Renal pelvis (tissue), 4 donors: Measurements from ENCODE around the gene RRP9. TPM values are rescaled to one million over a fixed set of nuclear protein-coding genes. Genes with fewer than 3 reads are reported as not detected.
A peak's percentile ranks its signal among the peaks of the same experiment; 100 is the strongest.

Source experiments
- DNase-seq: peaks from one replicate; pipeline ENCODE4 v3.0.0-alpha.2; 2013
- polyA plus RNA-seq, 3 donors: library from polyadenylated mRNA; unstranded; fragments of 120-200 nt; gene quantifications; one replicate each; pipeline ENCODE4 v1.2.1, GENCODE V29; 2013; ENCODE audit not compliant: insufficient read length in 3 of 3

The RRP9 gene
- polyA plus RNA-seq, 3 donors, result 22.1 to 22.8 (median 22.6) TPM

DNA sequence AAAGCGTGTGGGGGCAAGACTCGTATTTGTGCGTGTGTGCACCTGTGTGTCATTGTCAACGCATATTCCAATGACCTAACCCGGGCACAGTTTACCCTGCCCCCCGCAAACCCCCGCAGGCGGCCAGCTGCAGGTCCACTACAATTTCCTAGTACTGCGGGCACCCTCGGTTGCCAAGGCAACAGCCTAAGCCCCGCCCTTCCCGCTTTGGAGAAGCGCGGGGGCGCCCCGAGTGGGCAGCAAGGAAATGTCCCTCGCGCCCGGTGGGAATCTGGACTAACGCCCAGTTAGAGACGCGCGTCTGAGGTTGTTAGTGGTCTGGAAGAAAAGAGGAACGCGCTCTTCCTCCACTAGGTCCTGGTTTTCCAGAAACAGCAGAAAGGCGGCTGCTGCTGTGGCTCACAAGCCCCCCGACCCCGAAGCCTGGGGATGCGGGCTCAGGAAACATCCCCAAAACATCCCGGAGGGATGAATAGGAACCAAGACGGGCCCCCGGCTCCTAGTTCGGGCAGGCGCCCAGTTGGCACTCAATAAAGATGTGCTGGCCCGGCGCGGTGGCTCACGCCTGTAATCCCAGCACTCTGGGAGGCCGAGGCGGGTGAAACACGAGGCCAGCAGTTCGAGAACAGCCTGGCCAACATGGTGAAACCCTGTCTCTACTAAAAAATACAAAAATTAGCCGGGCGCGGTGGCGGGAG is 34.3 kb upstream of the RRP9 start:
- peak; percentile 69 for DNase-seq

DNA sequence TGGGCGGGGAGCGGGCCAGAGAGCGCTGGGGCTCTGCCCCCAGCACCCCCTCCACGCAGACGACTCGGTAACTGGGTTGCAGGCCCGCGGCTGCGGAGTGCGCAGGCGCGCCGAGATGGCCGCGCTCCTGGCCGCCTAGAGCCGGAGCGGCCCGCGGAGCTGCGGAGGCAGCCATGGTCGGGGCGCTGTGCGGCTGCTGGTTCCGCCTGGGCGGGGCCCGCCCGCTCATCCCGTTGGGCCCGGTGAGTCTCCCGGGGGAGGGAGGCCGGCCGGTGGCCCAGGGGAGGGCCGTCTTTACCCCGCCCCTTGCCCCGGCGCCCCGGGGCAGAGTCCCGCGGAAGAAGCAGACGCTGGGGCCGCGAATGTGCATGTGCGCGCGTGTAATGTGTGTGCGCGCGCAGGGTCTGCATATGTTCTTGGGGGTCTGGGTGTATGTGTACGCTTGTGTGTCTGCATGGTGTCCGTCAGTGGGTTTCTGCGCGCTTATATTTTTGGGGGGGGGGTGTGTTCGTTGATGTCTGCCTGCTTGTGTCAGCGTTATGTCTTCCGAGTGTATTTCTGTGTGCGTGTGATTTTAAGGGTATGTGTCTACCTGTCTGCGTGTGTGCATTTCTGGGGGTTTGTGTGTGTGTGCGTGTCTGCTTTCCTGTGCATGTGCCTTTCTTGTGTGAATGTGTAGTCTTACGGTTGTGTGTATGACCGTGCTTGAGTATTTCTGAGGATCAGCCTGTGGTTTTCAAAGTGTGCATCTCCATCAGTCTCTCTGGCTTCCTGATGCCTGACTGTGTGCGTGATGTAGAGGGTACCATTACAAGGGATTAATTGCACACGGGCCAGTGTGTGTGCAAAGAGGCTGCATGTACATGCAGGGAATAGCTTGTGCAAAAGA is 33.5 kb upstream of the RRP9 start, which contains the start of gene ABHD14A:
Gene ABHD14A, plus strand, starts transcription at position 102 of the 889 bp plus-strand sequence. Its CDS starts 72 bp downstream, at position 174.
- DNase-seq, result no peak

DNA sequence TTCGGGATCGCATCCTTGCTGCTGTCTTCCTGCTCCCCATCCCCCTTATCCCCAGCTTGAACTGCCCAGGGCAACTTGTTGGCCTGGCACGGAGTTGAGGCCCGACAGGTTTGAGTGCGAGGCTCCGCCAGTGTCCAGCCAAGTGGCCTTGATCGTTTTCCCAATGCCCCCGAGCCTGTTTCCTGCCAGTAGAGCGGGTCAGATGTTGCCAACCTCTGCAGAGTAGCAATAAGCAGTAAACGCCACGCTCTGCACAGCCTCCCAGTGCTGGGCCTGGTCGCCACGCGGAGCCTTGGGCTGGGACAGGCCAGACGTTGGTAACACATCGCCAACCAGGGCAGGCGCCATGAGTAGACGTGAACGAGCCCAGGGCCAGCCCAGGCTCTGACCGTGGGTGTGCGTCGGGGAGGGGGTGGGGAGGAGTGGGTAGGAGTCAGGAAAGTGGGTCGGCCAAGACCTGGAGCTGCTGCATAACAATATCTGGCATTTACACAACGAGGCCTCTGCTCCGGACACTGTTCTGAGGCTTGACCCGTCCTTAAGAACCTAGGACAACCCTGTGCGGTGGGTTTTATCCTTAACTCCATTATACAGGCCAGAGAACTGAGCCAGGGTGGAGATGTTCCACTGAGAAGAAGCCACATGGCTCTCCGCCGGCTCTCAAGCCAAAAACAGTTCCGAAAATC is 32.7 kb upstream of the RRP9 start:
- DNase-seq, result no peak

DNA sequence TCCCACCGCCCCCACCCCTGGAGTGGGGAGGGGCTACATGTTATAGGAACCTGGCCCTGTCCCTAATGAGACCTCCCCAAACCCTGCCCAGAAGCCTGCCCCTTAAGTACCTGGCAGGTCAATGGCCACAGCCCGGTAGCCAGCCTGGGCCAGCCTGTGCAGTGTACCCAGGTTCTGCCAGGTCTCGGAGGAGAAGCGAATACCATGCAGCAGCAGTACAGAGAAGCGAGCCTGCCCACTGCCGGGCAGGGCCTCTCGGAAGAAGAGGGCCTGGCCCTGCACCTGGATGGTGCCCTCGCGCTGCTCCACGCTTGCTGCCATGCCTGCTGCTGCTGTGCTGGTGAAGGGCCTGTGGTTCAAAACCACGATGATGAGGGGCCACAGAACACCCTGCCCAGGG is 29.6 kb upstream of the RRP9 start:
- no peak for DNase-seq

DNA sequence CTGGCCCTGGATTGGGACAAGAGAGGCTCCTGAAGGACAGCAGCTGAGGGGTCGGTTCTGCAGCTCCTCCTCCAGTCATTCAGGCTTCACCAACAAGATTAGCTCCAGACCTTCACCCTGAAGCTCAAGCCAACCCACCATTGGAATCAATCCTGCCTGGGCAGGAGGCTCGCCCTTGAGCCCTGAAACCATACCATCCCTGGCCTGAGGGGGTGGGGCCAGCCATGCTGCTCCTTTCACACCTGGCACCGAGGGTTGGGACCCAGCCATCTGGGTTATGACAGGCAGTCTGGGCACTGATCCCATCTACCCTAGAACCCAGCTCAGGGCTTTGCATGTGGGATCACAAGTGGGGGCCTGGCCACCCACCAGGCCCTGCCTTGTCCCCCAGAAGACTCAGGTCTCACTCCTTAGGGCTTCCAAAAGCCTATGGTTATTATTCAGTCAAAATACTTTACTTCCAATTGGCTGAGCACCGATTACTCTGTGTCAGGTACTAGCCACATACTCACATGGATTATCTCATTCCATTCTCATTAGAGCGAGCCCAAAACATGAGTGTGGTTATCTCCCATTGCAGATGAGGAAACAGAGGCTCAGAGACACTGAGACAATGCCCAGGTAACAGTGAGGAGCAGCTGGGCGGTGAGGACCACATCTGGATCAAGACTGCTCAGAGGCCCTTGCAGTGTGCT is 29.0 kb upstream of the RRP9 start:
- DNase-seq, result no peak

DNA sequence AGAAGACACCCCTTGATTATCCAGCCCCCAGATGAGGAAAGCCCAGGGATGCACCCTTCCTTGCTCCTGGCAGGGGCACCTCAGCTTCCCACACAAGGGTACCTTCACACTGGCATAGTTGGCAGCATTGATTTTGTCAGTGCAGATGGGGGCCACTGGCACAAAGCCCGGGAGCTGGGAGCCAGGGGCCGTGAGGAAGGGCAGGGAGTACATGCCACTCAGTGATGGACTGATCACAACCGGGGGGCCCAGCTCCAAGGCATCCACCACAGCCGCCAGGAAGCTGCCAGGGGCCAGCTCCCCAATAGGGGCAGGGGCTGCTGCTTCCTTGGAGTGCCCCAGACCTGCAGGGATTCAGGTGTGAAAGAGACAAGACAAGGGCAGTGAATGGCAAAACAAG is 28.1 kb upstream of the RRP9 start:
- no peak for DNase-seq

DNA sequence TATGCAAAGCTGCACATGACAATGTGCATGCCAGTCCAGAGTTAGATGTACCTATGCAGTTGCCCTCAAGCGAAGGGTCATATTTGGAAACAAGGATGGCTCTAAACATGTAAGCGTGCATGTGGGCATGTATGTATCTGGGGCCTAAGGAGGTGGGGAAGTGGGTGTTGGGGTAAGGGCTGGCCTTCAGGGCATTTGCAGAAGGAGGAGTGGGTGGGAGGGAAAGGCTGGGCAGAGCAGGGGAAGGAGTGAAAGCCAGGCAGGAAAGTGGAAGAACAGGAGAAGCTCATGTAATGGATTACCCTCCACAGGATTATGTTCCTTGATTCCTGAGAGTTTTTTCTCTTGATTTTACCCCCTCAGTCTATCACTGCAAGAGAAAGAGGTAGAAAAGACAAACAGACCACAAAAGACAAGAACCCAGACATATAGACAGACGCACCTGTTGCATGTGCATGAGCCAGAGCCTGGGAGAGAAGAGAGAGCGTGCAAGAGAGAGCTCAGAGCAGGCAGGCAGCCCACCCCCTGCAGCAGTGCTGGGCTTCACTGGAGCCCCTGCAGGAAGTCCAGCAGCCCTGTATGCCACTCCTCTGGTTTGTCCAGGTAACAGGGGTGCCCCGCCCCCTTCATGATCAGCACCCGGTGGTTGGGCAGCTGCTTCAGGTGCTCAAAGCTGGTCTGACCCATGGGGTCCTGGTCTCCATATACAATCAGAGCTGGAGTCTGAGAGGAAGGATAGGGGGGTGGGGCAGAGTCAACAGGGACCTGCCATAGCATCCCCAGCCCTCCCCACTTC is 27.4 kb upstream of the RRP9 start:
- no peak for DNase-seq

DNA sequence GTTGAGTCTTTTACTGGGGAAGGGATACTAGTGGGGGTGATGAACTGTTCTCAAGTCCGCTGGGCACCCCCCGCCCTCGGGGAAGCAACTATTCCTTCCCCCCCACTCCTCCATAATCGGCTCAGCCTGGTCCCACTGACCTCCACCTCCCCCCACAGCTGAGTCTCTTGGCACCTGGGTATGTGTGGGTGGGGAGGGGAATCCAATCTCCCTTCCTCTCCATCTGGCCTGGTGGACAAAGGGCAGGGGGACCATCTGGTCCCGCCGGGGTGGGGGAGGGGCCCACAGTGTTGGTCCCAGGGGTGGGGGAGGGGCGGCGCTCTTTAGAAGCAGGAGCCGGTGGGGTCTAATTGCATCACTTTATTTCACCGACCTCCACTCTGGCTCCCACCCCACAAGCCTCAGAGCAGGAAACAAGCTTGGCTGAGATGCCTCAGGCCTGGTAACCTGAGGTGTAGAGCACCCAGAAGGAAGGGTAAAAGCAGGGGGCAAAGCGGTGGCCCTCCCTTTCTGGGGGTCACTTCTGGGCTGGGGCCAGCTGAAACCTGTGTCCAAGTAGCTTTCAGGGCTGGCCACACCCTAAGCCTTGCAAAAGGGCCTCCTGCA is 26.6 kb upstream of the RRP9 start:
- DNase-seq, result peak; percentile 56

DNA sequence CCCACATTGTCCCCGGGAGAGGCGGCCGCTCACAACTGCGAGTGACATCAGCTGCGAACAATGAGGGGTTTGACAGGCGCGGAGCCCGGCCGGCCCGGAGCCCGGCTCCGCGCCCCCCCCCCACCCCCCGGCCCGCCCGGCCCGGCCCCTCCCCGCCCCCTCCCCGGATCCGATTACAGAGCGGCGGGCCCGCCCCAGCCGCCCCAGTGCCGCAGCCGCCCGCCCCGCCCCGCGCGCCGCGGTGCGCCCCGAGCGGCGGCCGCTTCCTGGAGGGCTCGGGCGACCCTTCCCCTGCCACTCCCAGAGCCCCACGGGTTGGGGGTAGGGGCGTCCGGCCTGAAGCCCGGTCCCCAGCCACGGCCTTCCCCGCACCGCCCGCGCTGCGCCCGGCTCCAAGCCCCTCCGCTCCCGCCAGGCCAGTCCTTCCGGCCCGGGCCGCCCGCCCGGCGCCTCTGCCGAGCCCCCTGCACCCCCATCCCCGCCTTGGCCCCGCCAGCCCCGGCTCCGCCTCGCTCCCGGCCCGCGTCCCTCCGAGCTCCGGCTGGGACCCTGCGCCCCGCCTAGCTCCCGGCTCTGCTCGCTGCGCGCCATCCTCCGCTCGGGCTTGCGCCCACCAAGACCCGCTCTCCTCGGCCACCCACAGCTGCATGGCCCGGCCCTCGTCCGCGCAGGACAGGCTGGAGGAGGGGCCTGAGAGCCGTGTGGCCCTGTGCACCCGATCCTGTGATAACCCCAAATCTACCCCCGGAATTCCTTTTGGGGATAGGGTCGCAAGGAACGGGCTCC is 25.9 kb upstream of the RRP9 start, which contains the start of gene PCBP4:
Gene PCBP4, minus strand, starts transcription at position 71 of the 786 bp plus-strand sequence. CDS start 6,214 bp downstream, outside the sequence.
- no peak for DNase-seq

DNA sequence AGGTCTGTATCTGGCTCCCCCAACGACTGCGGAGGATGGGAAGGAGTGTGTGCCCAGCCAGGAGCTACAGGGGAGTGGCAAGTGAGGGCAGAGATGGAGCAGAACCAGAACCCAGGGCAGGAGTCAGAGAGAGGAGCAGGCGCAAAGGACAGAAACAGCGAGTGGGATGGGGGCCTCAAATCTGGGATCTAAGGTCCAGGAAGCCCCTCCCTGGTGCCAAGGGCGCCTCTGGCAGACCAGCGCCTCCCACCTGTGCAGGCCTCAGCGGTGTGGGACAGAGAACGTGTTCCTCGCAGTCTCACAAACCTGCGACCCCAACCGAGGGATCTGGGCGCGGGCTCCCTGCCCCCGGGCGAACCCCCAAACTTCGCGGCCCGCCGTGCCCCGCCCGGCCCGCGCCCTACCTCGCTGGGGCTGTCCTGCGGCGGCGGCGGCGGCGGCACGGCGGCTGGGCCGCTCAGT is 25.2 kb upstream of the RRP9 start:
- DNase-seq, result no peak

DNA sequence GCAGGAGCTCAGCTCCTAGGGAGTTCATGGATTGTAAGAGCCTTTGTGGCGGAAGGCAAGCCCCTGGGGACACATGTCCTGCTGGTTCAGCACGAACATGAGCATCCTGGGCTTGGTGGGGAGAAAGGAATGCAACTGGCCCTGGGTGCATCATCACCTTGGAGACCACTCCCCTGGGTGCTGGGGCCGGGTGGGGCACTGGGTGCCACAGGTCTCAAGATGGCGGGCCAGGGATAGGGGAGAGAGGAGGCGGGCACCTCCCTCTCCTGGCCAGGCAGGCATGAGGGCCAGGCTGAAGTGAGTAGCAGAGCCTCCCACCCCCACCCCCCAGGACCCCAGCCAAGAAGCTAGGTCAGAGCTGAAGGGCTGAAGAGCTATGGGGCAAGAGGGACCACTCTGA is 24.8 kb upstream of the RRP9 start:
- DNase-seq, result no peak

DNA sequence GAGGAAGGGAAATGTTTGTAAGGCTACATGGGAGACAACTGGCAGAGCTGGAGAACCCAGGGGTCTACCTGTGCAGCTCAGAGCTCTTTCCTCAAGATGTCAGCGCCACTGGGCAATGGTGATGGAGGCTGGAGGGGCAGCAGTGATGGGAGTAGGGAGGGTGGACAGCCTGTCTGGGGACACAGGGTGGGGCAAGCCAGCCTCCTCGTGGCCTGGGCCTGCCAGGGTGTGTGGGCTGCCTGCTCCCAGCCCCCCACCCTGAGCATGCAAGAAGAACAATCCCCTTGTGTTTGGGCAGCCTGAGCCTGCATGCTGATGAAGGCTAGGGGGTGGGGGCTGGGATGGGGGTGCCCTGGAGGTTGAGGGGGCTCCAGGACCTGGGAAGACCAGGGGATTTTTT is 24.3 kb upstream of the RRP9 start:
- DNase-seq, result no peak

DNA sequence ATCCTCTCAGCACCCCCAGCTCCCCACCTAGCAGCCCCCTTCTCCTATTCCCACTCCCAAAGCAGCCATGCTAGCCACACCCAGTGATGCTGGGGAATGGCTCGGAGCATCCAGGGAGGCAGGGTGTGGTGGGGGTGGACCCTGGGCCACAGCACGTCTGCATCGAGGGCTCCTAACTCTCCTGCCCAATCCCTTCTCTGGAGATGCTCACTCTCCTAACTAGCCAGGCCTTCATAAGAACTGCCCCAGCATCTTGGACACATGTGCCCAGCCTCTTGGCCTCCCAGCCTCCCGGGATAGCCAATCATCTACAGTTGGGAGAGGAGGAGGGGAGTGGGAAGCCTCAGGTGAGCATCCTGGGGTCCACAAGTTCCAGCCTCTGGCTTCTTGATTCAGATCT is 22.8 kb upstream of the RRP9 start:
- no peak for DNase-seq

DNA sequence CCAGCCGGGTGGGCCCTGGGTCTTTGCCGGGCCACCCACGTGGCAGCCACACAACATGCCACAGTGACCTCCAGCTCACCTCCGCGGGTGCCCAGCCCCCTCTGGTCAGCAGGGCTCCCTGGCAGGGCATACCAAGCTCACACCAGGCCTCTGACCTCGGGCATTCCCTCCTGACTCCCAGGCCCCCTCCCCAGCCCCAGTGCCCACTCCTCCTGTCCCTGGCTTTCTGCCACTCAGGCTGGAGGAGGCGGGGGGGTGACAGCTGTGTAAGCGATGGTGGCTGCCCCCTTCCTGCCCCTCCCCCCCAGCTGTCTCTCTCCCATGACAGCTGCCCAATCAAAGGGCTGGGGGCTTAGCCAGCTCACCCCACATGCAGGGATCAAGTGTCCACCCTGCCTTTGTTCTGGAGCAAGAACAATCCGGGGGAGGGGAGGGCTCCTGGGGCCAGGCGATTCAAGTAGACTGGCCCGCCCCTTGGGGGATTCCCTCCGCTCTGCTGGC is 22.3 kb upstream of the RRP9 start:
- peak; percentile 85 for DNase-seq

DNA sequence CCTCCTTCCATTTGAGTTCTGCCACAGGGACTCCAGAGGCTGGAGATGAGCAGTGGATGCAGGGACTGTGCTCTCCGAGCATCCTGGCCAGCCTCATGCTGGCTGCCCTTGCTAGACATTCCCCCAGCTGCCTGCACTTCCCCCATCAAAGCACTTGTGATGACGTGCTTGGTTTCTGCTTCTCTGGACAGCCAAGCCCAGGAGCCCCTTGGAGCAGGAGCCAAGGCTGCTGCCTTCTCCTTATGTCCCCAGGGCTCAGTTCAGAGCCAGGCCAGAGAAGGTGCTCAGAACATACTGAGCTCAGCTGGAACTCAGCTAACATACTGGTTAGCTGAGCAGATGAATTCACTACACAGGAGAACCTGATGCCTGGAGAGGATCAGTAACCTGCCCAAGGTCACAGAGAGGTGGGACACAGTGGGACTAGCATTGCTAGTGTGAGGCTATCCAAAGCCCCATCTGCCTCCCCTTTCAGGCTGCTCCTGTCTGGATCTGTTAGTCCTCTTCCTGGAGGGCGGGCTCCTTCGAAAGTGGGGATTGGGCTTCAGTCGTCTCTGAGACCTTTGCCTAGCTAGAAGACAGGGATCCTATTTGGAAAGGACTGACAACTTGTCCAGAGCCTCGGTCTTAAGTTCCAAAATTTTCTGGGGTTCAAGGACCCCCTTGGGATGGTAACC is 21.3 kb upstream of the RRP9 start:
- DNase-seq, result no peak

DNA sequence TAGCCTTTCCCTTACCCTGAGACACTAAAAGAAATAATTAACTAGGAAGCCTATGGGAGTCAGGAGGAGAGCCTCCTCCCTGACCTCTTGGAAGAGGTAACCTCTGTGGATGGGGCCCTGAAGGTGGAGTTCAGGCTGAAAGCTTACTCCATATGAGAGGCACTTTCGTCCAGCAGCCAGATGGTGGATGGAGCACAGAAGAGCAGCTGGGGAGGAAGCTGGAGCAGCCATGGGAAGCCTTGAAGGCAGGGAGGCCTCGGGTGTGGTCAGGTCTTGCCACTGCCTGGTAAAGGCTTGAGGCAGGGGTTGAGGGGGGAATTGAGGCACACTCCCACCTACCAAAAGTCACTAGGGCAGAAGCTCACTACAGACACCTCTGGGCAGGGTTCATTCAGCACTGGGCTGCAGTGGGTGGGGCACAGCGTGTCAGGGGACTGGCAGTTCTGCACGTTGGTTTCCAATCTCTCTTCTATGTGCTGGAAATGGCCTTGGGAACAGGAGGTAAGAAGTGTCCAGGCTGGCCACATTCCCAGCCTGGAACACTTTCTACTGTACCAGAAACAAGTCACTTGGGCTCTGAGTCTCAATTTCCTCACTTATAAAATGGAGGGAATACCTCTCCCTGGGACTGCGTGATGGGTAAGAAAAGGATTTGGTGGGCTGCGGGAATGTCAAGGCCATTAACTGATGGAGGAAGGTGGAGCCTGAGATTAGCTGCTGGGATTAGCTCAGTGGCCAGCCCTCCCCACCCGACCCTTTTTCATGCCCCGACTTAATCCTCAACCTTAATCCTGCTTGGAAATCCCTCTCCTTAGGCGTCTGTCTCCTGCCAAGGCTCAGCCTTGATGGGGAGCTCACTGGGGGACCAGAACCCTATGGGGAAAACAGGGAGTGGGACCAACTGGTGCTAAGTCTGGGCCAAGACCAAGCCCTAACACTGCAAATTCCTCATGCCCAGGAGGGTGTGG is 20.2 kb upstream of the RRP9 start:
- DNase-seq, result no peak

DNA sequence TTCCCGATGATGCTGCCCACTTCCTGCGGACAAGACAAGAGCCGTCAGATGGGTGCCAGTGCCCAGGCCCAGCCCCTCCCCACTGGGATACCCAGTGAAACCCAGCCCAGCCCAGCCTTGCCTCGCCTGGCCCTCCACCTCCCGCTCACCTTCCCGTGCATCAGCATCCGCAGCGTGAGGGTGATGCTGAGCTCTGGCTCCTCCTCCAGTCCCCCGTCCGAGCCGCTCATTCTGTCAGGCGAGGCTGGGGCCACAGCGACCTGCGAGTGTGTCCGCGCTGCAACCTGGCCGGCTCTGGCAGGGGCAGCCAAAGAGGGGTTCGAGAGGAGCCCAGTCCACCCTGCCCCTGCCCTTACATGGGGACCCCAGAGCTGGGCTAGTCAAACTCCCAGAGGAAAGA is 19.3 kb upstream of the RRP9 start:
- no peak for DNase-seq

DNA sequence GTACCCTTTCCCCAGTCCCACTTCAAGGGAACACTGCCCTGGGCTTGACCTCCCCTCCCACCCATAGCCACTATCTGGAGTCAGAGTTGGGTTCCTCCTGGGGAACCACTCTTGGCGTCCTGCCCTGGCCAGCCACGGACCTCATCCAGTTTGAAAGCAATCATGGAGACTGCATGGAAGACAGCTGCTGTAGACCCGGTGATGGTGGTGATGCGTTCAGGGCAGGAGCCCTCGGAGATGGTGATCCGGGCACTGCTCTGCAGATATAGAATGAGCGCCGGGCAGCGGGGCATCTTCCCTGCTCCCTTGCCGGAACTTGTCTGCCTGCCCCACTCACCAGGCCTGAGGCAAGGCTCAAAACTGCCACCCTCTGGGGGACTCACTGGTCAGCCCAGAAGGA is 18.7 kb upstream of the RRP9 start:
- no peak for DNase-seq
